Measurements from ENCODE around the gene CPA2.
"Not testable (repeated sequence)": the region's sequence is repeated elsewhere in the genome, so short reads cannot be mapped to it uniquely, and the experiment has no call there.

CPA2 gene

DNA sequence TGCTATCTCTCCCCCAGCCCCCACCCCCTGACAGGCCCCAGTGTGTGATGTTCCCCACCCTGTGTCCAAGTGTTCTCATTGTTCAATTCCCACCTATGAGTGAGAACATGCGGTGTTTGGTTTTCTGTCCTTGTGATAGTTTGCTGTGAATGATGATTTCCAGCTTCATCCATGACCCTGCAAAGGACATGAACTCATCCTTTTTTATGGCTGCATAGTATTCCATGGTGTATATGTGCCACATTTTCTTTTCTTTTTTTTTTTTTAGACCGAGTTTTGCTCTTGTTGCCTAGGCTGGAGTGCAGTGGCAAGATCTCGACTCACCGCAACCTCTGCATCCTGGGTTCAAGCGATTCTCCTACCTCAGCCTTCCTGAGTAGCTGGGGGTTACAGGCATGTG, 17.8 kb upstream of the CPA2 start:
- not testable (repeated sequence) for H3K27me3 ChIP-seq (ENCODE audit: control insufficient read depth in 2 of 2, insufficient read depth in 2 of 2, low read length in 2 of 2); H3K4me1 ChIP-seq (ENCODE audit: control insufficient read depth in 2 of 2, insufficient read depth in 2 of 2, low read length in 2 of 2); H3K36me3 ChIP-seq (ENCODE audit: control insufficient read depth in 2 of 2, insufficient read depth in 2 of 2, low read length in 2 of 2); H3K9me3 ChIP-seq (ENCODE audit: control insufficient read depth in 2 of 2, low read length in 2 of 2); H3K4me3 ChIP-seq (ENCODE audit: low read length in 2 of 2); H3K27ac ChIP-seq (ENCODE audit: low read depth in 2 of 2, low read length in 2 of 2); H3K9ac ChIP-seq (ENCODE audit: low read depth in 1 of 2, low read length in 2 of 2)

DNA sequence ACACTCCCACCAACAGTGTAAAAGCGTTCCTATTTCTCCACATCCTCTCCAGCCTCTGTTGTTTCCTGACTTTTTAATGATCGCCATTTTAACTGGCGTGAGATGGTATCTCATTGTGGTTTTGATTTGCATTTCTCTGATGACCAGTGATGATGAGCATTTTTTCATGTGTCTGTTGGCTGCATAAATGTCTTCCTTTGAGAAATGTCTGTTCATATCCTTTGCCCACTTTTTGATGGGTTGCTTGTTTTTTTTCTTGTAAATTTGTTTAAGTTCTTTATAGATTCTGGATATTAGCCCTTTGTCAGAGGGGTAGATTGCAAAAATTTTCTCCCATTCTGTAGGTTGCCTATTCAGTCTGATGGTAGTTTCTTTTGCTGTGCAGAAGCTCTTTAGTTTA, 17.0 kb upstream of the CPA2 start:
- not testable (repeated sequence) for H3K9me3 ChIP-seq (ENCODE audit: control insufficient read depth in 2 of 2, low read length in 2 of 2); H3K4me3 ChIP-seq (ENCODE audit: low read length in 2 of 2); H3K27ac ChIP-seq (ENCODE audit: low read depth in 2 of 2, low read length in 2 of 2); H3K4me1 ChIP-seq (ENCODE audit: control insufficient read depth in 2 of 2, insufficient read depth in 2 of 2, low read length in 2 of 2); H3K9ac ChIP-seq (ENCODE audit: low read depth in 1 of 2, low read length in 2 of 2); H3K27me3 ChIP-seq (ENCODE audit: control insufficient read depth in 2 of 2, insufficient read depth in 2 of 2, low read length in 2 of 2); H3K36me3 ChIP-seq (ENCODE audit: control insufficient read depth in 2 of 2, insufficient read depth in 2 of 2, low read length in 2 of 2)

DNA sequence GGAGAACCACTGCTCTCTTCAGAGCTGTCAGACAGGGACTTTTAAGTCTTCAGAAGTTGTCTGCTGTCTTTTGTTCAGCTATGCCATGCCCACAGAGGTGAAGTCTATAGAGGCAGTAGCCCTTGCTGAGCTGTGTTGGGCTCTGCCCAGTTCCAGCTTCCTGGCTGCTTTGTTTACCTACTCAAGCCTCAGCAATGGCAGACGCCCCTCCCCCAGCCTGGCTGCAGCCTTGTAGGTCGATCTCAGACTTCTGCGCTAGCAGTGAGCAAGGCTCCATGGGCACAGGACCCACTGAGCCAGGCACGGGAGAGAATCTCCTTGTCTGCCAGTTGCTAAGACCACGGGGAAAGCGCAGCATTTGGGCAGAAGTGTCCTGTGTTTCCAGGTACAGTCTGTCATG, 12.1 kb upstream of the CPA2 start:
- H3K9ac ChIP-seq (ENCODE audit: low read depth in 1 of 2, low read length in 2 of 2): no peak overlapping the region
- no peak overlapping the region for H3K27ac ChIP-seq (ENCODE audit: low read depth in 2 of 2, low read length in 2 of 2)
- no peaks in the 10 kb centered on the region for H3K36me3 ChIP-seq (ENCODE audit: control insufficient read depth in 2 of 2, insufficient read depth in 2 of 2, low read length in 2 of 2)
- no peak overlapping the region for H3K4me3 ChIP-seq (ENCODE audit: low read length in 2 of 2)
- no peaks in the 10 kb centered on the region for H3K4me1 ChIP-seq (ENCODE audit: control insufficient read depth in 2 of 2, insufficient read depth in 2 of 2, low read length in 2 of 2)
- no peaks in the 10 kb centered on the region for H3K27me3 ChIP-seq (ENCODE audit: control insufficient read depth in 2 of 2, insufficient read depth in 2 of 2, low read length in 2 of 2)
- H3K9me3 ChIP-seq (ENCODE audit: control insufficient read depth in 2 of 2, low read length in 2 of 2): peaks cover 3 to 7% of the 10 kb centered on the region in 2 donors

DNA sequence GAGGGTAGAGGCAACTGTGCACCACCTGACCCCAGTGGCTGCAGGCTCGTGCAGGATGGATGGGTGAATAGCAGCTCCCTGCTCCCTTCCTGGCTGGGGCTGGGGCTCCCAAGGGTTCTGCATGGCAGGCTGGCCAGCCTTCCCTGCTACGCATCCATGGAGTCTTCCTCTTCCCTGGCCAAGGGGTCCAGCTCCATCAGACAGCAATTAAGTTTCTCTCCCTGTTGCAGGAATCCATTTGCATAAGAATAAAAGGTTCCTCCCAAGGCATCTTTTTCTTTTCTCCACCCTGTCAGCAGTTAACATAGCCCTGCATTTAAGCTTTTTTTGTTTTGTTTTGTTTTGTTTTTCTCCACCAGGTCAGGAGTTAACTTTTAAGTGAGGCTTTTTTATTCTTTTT, 10.0 kb upstream of the CPA2 start:
- H3K36me3 ChIP-seq (ENCODE audit: control insufficient read depth in 2 of 2, insufficient read depth in 2 of 2, low read length in 2 of 2): no peaks in the 10 kb centered on the region
- no peak overlapping the region for H3K9ac ChIP-seq (ENCODE audit: low read depth in 1 of 2, low read length in 2 of 2)
- no peak overlapping the region for H3K4me3 ChIP-seq (ENCODE audit: low read length in 2 of 2)
- no peak overlapping the region for H3K27ac ChIP-seq (ENCODE audit: low read depth in 2 of 2, low read length in 2 of 2)
- no peaks in the 10 kb centered on the region for H3K27me3 ChIP-seq (ENCODE audit: control insufficient read depth in 2 of 2, insufficient read depth in 2 of 2, low read length in 2 of 2)
- no peaks in the 10 kb centered on the region for H3K4me1 ChIP-seq (ENCODE audit: control insufficient read depth in 2 of 2, insufficient read depth in 2 of 2, low read length in 2 of 2)
- H3K9me3 ChIP-seq (ENCODE audit: control insufficient read depth in 2 of 2, low read length in 2 of 2): peaks cover 3 to 7% of the 10 kb centered on the region in 2 donors

DNA sequence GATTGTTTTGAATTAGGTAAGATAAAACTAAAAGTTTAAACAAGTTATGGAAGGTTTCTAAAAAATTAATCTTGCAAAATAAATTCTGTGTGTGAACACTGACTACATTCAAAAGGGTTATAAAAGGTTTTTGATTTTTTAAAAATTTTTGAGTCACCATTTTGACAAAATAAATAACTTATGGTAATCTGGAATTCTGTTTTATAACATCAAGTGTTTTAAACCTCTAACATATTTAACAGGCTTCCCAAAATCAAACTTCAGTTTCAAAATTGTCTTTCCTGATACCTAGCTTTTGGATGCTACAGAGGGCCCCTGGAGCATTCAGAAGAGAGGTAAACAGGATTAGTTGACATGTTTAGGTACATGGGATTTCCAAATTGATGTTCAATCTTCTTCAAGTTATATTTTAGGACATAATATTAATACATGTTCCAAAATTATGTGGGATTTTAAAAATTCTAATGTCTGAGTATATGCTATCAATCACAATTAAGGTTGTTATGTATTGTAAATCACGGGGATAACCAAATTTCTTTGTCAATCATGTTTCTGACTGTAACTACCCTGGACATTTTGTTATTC, 8.1 kb upstream of the CPA2 start:
- no peaks in the 10 kb centered on the region for H3K36me3 ChIP-seq (ENCODE audit: control insufficient read depth in 2 of 2, insufficient read depth in 2 of 2, low read length in 2 of 2)
- H3K27me3 ChIP-seq (ENCODE audit: control insufficient read depth in 2 of 2, insufficient read depth in 2 of 2, low read length in 2 of 2): no peaks in the 10 kb centered on the region
- H3K9me3 ChIP-seq (ENCODE audit: control insufficient read depth in 2 of 2, low read length in 2 of 2): peaks cover 3 to 7% of the 10 kb centered on the region in 2 donors
- H3K4me1 ChIP-seq (ENCODE audit: control insufficient read depth in 2 of 2, insufficient read depth in 2 of 2, low read length in 2 of 2): no peaks in the 10 kb centered on the region
- no peak overlapping the region for H3K4me3 ChIP-seq (ENCODE audit: low read length in 2 of 2)
- no peak overlapping the region for H3K27ac ChIP-seq (ENCODE audit: low read depth in 2 of 2, low read length in 2 of 2)
- H3K9ac ChIP-seq (ENCODE audit: low read depth in 1 of 2, low read length in 2 of 2): no peak overlapping the region

DNA sequence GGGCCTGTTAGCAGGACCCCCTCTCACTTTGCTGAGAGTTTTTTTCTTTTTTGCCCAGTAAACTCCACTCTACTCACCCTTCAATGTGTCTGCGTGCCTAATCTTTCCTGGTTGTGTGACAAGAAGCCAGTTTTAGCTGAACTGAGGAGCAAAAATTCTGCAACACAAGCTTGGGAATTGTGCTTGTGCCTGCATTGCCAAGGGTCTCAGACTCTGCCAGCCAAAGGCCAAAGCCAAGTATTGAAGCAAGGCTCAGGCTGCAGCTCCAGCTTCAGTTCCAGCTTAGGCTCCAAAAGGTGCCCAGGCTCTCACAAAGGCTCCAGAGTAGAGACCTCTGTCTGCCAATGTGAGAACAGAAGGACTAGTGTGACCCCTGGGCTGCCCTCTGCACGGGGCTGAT, 4.2 kb upstream of the CPA2 start:
- H3K9me3 ChIP-seq (ENCODE audit: control insufficient read depth in 2 of 2, low read length in 2 of 2): peaks cover 3 to 7% of the 10 kb centered on the region in 2 donors
- H3K36me3 ChIP-seq (ENCODE audit: control insufficient read depth in 2 of 2, insufficient read depth in 2 of 2, low read length in 2 of 2): no peaks in the 10 kb centered on the region
- H3K4me3 ChIP-seq (ENCODE audit: low read length in 2 of 2): no peak overlapping the region
- no peaks in the 10 kb centered on the region for H3K27me3 ChIP-seq (ENCODE audit: control insufficient read depth in 2 of 2, insufficient read depth in 2 of 2, low read length in 2 of 2)
- no peak overlapping the region for H3K9ac ChIP-seq (ENCODE audit: low read depth in 1 of 2, low read length in 2 of 2)
- H3K27ac ChIP-seq (ENCODE audit: low read depth in 2 of 2, low read length in 2 of 2): no peak overlapping the region
- H3K4me1 ChIP-seq (ENCODE audit: control insufficient read depth in 2 of 2, insufficient read depth in 2 of 2, low read length in 2 of 2): no peaks in the 10 kb centered on the region

DNA sequence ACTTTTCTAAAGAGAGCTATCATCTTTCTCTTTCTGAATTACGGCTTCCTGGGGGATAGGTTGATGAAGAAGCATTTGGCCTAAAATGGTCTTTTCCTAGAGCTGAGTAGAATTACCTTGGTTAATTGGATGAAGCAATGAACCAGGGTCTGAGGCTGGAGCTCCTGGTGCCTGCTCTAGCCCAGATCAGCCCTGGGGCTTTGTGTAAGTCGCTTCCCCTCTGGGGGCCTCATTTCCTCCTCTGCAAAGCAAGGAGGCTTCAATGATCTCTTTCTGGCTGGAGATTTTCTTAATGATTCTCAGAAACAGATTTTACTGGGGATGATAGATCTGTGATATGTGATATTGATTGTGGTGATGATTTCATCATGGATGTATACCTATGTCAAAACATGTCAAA, 3.5 kb upstream of the CPA2 start:
- Histone ChIP-seq H3K36me3 (ENCODE audit: control insufficient read depth in 2 of 2, insufficient read depth in 2 of 2, low read length in 2 of 2) (no peaks in the 10 kb centered on the region), H3K27ac (ENCODE audit: low read depth in 2 of 2, low read length in 2 of 2) (no peak overlapping the region)

DNA sequence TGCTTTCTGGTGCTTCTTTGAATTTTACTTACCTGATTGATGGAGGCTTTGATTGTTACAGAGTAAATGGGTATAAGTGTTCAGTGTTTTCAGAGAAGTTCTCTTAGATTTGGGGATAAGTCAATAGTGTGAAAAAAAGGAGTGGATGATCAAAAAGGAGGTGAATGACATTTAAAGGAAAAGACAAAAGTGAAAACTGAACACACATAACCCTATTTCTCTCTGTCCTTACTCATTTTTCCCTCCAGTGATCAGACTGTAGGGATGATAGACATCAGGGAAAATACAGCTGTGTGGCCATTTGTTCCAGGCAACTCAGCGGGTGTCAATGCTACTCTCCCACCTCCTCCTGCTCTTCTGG, 278 bp downstream of the CPA2 start:
- Histone ChIP-seq H3K4me1 (ENCODE audit: control insufficient read depth in 2 of 2, insufficient read depth in 2 of 2, low read length in 2 of 2) (no peaks in the 10 kb centered on the region), H3K9ac (ENCODE audit: low read depth in 1 of 2, low read length in 2 of 2) (no peak overlapping the region), H3K9me3 (ENCODE audit: control insufficient read depth in 2 of 2, low read length in 2 of 2) (no peaks in the 10 kb centered on the region), H3K36me3 (ENCODE audit: control insufficient read depth in 2 of 2, insufficient read depth in 2 of 2, low read length in 2 of 2) (no peaks in the 10 kb centered on the region), H3K27ac (ENCODE audit: low read depth in 2 of 2, low read length in 2 of 2) (no peak overlapping the region), H3K4me3 (ENCODE audit: low read length in 2 of 2) (no peak overlapping the region), H3K27me3 (ENCODE audit: control insufficient read depth in 2 of 2, insufficient read depth in 2 of 2, low read length in 2 of 2) (no peaks in the 10 kb centered on the region)

More for the DNA sequence above, 3.5 kb upstream of the CPA2 start:
- Histone ChIP-seq H3K9me3 (ENCODE audit: control insufficient read depth in 2 of 2, low read length in 2 of 2) (peaks cover under 1 to 3% of the 10 kb centered on the region in 2 donors), H3K4me3 (ENCODE audit: low read length in 2 of 2) (no peak overlapping the region), H3K9ac (ENCODE audit: low read depth in 1 of 2, low read length in 2 of 2) (no peak overlapping the region), H3K27me3 (ENCODE audit: control insufficient read depth in 2 of 2, insufficient read depth in 2 of 2, low read length in 2 of 2) (no peaks in the 10 kb centered on the region), H3K4me1 (ENCODE audit: control insufficient read depth in 2 of 2, insufficient read depth in 2 of 2, low read length in 2 of 2) (no peaks in the 10 kb centered on the region)

DNA sequence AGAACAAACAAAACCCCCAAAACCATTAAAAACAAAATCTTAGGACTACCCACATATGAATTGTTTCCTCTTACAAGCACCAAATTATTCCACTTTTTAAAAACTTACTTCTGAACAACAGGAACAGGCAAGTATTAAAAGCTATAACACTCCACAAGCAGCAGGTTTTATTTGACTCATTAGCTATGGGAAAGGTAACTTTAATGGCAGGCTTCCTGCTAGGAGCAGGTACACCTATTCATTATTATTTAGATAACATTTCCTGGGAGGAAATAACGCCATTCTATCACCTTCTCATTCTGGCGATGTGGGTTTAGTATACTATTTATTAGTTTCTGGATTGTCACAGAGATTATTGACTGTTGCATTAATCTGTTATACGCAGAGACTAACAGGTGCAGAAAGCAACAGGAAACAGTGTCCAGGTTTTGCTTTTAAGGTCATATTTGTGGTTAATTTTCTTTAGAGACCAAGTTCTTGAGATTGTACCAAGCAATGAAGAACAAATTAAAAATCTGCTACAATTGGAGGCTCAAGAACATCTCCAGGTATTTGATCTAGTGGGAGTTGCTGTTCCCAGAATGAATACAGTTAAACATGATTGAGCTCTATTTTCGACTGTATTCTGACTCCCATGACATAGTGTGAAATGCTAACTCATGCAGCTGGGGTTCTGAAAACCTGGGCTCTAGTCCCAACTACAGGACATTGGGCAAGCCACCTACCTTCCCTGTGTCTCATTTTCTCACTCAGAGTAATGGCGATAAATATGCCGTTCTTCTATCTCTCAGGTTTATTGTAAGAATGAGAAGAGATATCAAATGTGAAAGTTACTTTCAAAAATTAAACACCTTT, 2.0 kb downstream of the CPA2 start:
- Histone ChIP-seq H3K4me3 (ENCODE audit: low read length in 2 of 2) (no peak overlapping the region), H3K4me1 (ENCODE audit: control insufficient read depth in 2 of 2, insufficient read depth in 2 of 2, low read length in 2 of 2) (no peaks in the 10 kb centered on the region)

DNA sequence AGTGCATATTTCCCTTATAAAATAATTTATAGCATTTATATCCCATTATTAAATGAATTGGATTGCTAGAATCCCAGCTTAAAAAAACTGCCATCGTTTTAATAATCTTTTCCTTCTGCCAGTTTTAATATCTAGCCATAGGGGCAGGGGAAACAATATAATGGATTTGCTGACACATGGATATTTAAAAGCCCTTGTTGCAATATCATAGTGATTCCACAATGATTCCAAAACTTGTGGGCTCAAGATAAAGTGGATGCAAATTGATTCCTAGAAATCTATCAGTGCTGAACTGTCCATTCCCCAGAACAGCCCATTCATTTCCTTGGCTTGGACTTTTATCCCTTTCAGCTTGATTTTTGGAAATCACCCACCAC, 2.6 kb downstream of the CPA2 start:
- Histone ChIP-seq H3K9ac (ENCODE audit: low read depth in 1 of 2, low read length in 2 of 2) (no peak overlapping the region), H3K4me3 (ENCODE audit: low read length in 2 of 2) (no peak overlapping the region), H3K27ac (ENCODE audit: low read depth in 2 of 2, low read length in 2 of 2) (no peak overlapping the region), H3K36me3 (ENCODE audit: control insufficient read depth in 2 of 2, insufficient read depth in 2 of 2, low read length in 2 of 2) (no peaks in the 10 kb centered on the region), H3K27me3 (ENCODE audit: control insufficient read depth in 2 of 2, insufficient read depth in 2 of 2, low read length in 2 of 2) (no peaks in the 10 kb centered on the region), H3K4me1 (ENCODE audit: control insufficient read depth in 2 of 2, insufficient read depth in 2 of 2, low read length in 2 of 2) (no peaks in the 10 kb centered on the region), H3K9me3 (ENCODE audit: control insufficient read depth in 2 of 2, low read length in 2 of 2) (no peaks in the 10 kb centered on the region)

More for the DNA sequence above, 2.0 kb downstream of the CPA2 start:
- Histone ChIP-seq H3K27me3 (ENCODE audit: control insufficient read depth in 2 of 2, insufficient read depth in 2 of 2, low read length in 2 of 2) (no peaks in the 10 kb centered on the region), H3K9ac (ENCODE audit: low read depth in 1 of 2, low read length in 2 of 2) (no peak overlapping the region), H3K27ac (ENCODE audit: low read depth in 2 of 2, low read length in 2 of 2) (no peak overlapping the region), H3K9me3 (ENCODE audit: control insufficient read depth in 2 of 2, low read length in 2 of 2) (no peaks in the 10 kb centered on the region), H3K36me3 (ENCODE audit: control insufficient read depth in 2 of 2, insufficient read depth in 2 of 2, low read length in 2 of 2) (no peaks in the 10 kb centered on the region)

Data from mucosa of rectum (tissue), 2 donors.